ENCODE results near the gene PRSS12.

The PRSS12 gene

DNA sequence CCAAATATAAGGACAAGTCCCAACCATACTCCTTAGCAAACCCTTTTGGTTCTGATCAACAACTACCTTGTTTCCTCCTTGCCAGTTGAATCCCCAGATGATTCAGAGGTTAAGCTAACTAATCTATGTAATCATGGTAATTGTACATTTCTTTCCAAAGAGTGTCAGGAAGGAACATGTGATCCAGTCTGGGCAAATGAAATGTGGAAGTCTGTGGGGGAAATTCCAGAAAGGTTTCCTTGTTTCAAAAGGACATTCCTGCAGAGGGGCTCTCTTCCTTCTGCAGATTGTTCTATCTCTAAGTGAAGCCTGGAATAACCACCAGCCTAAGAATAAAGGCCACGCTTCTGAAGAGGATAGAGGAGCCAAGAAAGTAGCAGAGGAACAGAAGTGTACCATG lies 7.0 kb downstream of the PRSS12 start:
- TF ChIP-seq GABPA (IDR thresholded peaks at IDR 0.05; ENCODE audit: low read depth) (no peak), CTCF (IDR thresholded peaks at IDR 0.05; ENCODE audit: insufficient read depth, low read length) (no peak), POLR2AphosphoS5 (IDR thresholded peaks at IDR 0.05; ENCODE audit: low read depth) (no peak), SPI1 (IDR thresholded peaks at IDR 0.05; ENCODE audit: borderline replicate concordance, low read depth) (no peak)
- TF ChIP-seq, protein P1, sequence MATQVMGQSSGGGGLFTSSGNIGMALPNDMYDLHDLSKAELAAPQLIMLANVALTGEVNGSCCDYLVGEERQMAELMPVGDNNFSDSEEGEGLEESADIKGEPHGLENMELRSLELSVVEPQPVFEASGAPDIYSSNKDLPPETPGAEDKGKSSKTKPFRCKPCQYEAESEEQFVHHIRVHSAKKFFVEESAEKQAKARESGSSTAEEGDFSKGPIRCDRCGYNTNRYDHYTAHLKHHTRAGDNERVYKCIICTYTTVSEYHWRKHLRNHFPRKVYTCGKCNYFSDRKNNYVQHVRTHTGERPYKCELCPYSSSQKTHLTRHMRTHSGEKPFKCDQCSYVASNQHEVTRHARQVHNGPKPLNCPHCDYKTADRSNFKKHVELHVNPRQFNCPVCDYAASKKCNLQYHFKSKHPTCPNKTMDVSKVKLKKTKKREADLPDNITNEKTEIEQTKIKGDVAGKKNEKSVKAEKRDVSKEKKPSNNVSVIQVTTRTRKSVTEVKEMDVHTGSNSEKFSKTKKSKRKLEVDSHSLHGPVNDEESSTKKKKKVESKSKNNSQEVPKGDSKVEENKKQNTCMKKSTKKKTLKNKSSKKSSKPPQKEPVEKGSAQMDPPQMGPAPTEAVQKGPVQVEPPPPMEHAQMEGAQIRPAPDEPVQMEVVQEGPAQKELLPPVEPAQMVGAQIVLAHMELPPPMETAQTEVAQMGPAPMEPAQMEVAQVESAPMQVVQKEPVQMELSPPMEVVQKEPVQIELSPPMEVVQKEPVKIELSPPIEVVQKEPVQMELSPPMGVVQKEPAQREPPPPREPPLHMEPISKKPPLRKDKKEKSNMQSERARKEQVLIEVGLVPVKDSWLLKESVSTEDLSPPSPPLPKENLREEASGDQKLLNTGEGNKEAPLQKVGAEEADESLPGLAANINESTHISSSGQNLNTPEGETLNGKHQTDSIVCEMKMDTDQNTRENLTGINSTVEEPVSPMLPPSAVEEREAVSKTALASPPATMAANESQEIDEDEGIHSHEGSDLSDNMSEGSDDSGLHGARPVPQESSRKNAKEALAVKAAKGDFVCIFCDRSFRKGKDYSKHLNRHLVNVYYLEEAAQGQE (IDR thresholded peaks at IDR 0.05; ENCODE audit: insufficient replicate concordance, low read depth) = no peak
- no peak for DNase-seq (ENCODE audit: low read depth in 1 of 2, low spot score in 1 of 2)
- Histone ChIP-seq H3K27ac (replicated peaks) (no peak overlapping the region), H3K4me3 (replicated peaks; ENCODE audit: insufficient read depth, low read length) (no peak overlapping the region), H3K27me3 (ENCODE audit: insufficient read depth, poor library complexity, severe bottlenecking) (no peaks in the 10 kb centered on the region)

DNA sequence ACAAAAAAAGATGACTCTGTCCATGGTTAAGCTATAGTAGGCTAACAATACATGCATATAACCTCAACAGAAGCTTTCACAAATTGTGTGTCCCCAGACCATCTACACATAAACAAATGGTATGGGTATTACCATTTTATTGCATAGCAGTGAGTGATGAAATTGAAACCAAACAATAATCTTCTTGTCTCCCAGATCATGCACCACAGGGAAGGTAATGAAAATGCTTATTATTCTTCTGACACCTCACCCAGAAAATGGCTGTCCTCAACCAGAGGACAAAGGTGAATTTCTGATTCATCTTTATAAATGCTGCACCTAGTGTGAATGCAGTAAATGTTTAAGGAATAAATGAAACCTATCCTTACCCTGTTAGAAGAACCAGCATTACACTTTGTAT lies 8.0 kb downstream of the PRSS12 start:
- TF ChIP-seq, protein P1 (IDR thresholded peaks at IDR 0.05; ENCODE audit: insufficient replicate concordance, low read depth) = no peak
- no peak for TF ChIP-seq GABPA (IDR thresholded peaks at IDR 0.05; ENCODE audit: low read depth)
- no peak for TF ChIP-seq POLR2AphosphoS5 (IDR thresholded peaks at IDR 0.05; ENCODE audit: low read depth)
- TF ChIP-seq SPI1 (IDR thresholded peaks at IDR 0.05; ENCODE audit: borderline replicate concordance, low read depth) = no peak
- no peak for TF ChIP-seq CTCF (IDR thresholded peaks at IDR 0.05; ENCODE audit: insufficient read depth, low read length)
- no peak for DNase-seq (ENCODE audit: low read depth in 1 of 2, low spot score in 1 of 2)
- H3K4me3 ChIP-seq (replicated peaks; ENCODE audit: insufficient read depth, low read length) = no peak overlapping the region
- no peaks in the 10 kb centered on the region for H3K27me3 ChIP-seq (ENCODE audit: insufficient read depth, poor library complexity, severe bottlenecking)
- H3K27ac ChIP-seq (replicated peaks) = no peak overlapping the region

- TF ChIP-seq, protein P1 (IDR thresholded peaks at IDR 0.05; ENCODE audit: insufficient replicate concordance, low read depth) = no peak
- TF ChIP-seq SPI1 (IDR thresholded peaks at IDR 0.05; ENCODE audit: borderline replicate concordance, low read depth) (no peak), GABPA (IDR thresholded peaks at IDR 0.05; ENCODE audit: low read depth) (no peak), POLR2AphosphoS5 (IDR thresholded peaks at IDR 0.05; ENCODE audit: low read depth) (no peak), CTCF (IDR thresholded peaks at IDR 0.05; ENCODE audit: insufficient read depth, low read length) (no peak)
Observed at GRCh38 chr4:118343501-118343900, 9.3 kb downstream of the PRSS12 start.

More at GRCh38 chr4:118343501-118343900, 9.3 kb downstream of the PRSS12 start:
- Histone ChIP-seq H3K27ac (replicated peaks) (no peak overlapping the region), H3K4me3 (replicated peaks; ENCODE audit: insufficient read depth, low read length) (no peak overlapping the region), H3K27me3 (ENCODE audit: insufficient read depth, poor library complexity, severe bottlenecking) (no peaks in the 10 kb centered on the region)
- no peak for DNase-seq (ENCODE audit: low read depth in 1 of 2, low spot score in 1 of 2)
